Ishikawa (cell line): Measurements from ENCODE around the gene FGR.

Source experiments
- CEBPB ChIP-seq: IDR thresholded peaks from 2 replicates; pipeline ENCODE4 v1.6.1; 2012
- CREB1 ChIP-seq: IDR thresholded peaks from 2 replicates; pipeline ENCODE4 v1.6.1; 2012; ENCODE audit warnings: low read depth
- EGR1 ChIP-seq: IDR thresholded peaks from 2 replicates; pipeline ENCODE4 v1.6.1; 2012
- EP300 ChIP-seq: IDR thresholded peaks from 2 replicates; pipeline ENCODE4 v1.6.1; 2012; ENCODE audit warnings: borderline replicate concordance
- FOXM1 ChIP-seq: IDR thresholded peaks from 2 replicates; pipeline ENCODE4 v1.6.1; 2012; ENCODE audit warnings: low read depth, borderline replicate concordance
- NFIC ChIP-seq: IDR thresholded peaks from 2 replicates; pipeline ENCODE4 v1.6.1; 2012
- RAD21 ChIP-seq: IDR thresholded peaks from 2 replicates; pipeline ENCODE4 v1.6.1; 2012; ENCODE audit warnings: low read depth
- TAF1 ChIP-seq: IDR thresholded peaks from 2 replicates; pipeline ENCODE4 v1.6.1; 2012; ENCODE audit warnings: low read depth, mild to moderate bottlenecking
- TCF12 ChIP-seq: IDR thresholded peaks from 2 replicates; pipeline ENCODE4 v1.6.1; 2012; ENCODE audit warnings: low read depth
- TEAD4 ChIP-seq: IDR thresholded peaks from 2 replicates; pipeline ENCODE4 v1.6.1; 2012
- YY1 ChIP-seq: IDR thresholded peaks from 2 replicates; pipeline ENCODE4 v1.6.1; 2012; ENCODE audit warnings: low read depth
- ZBTB7A ChIP-seq: IDR thresholded peaks from 2 replicates; pipeline ENCODE4 v1.6.1; 2012; ENCODE audit warnings: low read depth
- TF ChIP-seq, protein P1 (sequence below): IDR thresholded peaks from 2 replicates; pipeline ENCODE4 v1.6.1; 2012; ENCODE audit warnings: low read depth, mild to moderate bottlenecking
- TF ChIP-seq, protein P2 (sequence below): IDR thresholded peaks from 2 replicates; pipeline ENCODE4 v1.6.1; 2012
- TF ChIP-seq, protein P3 (sequence below): IDR thresholded peaks from 2 replicates; pipeline ENCODE4 v1.6.1; 2012

The FGR gene

DNA sequence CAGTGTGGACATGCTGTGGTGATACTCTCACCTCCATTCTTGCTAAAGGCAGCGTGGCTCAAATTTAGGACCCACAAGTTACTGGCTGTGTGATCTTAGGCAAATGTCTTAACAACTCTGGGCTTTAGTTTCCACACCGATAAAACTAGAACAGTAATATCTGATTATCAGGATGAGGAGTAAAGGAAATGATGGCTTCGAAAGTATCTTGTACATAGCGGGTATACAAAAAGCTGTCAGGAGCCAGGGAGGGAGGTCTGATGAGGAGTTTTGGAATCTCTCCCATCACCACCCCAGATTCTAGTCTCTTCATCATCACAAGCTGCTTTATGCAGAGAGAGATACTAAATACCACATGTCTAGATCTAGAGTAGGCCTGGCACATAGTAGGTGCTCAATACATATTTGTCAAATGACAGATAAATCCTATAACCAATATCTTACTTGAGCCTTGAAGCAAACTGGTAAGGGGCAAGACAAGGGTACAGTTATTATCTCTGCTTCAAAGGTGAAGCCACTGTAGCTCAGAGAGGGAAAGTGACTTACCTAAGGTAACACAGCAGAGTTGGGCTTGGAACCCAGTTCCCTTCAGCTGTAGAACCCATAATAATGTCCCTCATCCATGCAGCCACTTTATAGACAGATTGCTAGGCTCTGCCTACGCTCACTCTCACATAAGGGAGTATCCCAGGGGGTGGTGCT lies 9.5 kb upstream of the FGR start:
- TF ChIP-seq TCF12 (no peak), ZBTB7A (no peak), TAF1 (no peak), CREB1 (no peak)

DNA sequence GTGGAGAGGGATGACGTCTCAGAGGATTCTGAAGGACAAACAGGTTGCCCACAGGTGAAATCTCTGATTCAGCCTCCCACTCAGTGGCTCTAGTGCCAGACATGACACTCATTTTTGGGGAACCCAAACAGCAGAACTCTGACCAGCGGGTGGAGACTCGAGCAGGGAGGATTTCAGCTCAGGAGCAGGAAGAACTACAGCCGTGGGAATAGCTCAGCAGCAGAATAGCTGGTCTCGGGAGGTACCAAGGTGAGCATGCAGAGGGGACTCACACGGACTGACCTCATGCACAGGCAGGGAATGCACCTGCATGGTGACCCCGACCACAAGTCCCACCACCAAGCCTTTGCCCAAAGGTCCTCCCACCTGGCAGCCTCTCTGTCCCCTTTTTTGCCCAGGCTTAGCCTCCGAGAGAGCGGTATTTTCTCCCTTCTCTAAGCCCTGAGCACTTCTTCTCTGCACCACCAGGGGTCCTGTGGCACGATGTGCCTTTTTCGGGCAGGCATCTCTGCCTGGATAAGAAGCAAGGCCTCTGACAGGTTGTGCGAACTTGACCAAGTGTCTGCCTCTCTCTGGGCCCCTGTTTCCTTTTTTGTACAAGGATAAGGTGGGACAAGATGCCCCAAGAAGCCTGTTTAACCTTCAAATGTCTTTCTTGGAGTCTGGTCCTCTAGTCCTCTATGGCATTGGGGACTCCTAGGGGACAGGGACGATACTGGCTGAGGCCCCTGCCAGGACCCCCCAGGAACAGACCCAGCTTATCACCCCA lies 8.8 kb upstream of the FGR start:
- TF ChIP-seq TAF1 (no peak), RAD21 (peak; percentile 58)

DNA sequence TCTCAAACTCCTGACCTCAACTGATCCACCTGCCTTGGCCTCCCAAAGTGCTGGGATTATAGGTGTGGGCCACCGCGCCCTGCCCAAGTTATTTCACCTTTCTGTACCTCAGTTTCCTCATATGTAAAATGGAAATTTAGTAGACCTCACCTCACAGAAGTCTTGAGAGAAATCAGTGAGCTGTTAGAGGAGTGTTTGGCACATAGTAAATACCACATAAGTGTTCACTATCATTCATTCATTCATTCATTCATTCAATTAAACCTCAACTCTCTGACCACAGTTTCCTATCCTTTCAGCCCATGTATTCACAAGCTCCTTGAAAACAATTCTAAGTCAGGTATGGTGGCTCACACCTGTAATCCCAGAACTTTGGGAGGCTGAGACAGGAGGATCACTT lies 3.8 kb upstream of the FGR start:
- TF ChIP-seq FOXM1 (no peak), TAF1 (no peak), EP300 (no peak), EGR1 (no peak), RAD21 (no peak), ZBTB7A (no peak), YY1 (no peak), TCF12 (no peak)
- TF ChIP-seq, protein P1, sequence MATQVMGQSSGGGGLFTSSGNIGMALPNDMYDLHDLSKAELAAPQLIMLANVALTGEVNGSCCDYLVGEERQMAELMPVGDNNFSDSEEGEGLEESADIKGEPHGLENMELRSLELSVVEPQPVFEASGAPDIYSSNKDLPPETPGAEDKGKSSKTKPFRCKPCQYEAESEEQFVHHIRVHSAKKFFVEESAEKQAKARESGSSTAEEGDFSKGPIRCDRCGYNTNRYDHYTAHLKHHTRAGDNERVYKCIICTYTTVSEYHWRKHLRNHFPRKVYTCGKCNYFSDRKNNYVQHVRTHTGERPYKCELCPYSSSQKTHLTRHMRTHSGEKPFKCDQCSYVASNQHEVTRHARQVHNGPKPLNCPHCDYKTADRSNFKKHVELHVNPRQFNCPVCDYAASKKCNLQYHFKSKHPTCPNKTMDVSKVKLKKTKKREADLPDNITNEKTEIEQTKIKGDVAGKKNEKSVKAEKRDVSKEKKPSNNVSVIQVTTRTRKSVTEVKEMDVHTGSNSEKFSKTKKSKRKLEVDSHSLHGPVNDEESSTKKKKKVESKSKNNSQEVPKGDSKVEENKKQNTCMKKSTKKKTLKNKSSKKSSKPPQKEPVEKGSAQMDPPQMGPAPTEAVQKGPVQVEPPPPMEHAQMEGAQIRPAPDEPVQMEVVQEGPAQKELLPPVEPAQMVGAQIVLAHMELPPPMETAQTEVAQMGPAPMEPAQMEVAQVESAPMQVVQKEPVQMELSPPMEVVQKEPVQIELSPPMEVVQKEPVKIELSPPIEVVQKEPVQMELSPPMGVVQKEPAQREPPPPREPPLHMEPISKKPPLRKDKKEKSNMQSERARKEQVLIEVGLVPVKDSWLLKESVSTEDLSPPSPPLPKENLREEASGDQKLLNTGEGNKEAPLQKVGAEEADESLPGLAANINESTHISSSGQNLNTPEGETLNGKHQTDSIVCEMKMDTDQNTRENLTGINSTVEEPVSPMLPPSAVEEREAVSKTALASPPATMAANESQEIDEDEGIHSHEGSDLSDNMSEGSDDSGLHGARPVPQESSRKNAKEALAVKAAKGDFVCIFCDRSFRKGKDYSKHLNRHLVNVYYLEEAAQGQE, result no peak
- TF ChIP-seq, protein P2, sequence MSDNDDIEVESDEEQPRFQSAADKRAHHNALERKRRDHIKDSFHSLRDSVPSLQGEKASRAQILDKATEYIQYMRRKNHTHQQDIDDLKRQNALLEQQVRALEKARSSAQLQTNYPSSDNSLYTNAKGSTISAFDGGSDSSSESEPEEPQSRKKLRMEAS, result no peak

DNA sequence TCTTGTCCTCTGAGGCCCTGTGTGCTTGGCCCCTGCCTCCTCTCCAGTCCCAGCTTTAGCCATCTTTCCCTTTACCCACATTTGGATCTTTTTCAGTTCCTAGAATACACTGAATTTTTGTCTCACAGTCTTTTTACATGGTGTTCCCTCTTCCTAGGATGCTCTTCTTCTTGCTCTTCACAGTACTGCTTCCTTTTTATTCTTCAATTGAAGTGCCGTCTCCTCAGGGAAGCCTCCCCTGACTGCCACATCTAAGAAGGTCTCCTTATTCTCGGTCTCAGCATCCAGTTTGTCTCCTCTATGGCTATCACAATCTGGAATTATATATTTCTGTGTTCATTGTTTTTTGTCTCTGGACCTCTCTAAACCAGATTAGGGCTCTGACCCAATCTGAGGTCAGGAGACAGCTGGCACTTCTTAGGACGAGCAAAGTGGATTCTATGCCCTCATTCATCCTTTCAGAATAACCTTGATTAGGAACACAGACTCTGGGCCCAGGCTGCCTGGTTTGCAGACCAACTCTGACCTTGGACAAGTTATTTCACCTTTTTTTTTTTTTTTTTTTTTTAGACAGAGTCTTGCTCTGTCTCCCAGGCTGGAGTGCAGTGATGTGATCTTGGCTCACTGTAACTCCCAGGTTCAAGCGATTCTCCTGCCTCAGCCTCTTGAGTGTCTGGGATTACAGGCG lies 3.2 kb upstream of the FGR start:
- TF ChIP-seq TAF1, result no peak
- no peak for TF ChIP-seq TEAD4
- TF ChIP-seq, protein P1, result no peak
- TF ChIP-seq, protein P3, sequence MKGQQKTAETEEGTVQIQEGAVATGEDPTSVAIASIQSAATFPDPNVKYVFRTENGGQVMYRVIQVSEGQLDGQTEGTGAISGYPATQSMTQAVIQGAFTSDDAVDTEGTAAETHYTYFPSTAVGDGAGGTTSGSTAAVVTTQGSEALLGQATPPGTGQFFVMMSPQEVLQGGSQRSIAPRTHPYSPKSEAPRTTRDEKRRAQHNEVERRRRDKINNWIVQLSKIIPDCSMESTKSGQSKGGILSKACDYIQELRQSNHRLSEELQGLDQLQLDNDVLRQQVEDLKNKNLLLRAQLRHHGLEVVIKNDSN, result no peak
- no peak for TF ChIP-seq EP300
- TF ChIP-seq CEBPB, result no peak
- no peak for TF ChIP-seq NFIC
- no peak for TF ChIP-seq CREB1
- TF ChIP-seq YY1, result no peak
- no peak for TF ChIP-seq RAD21
- TF ChIP-seq TCF12, result no peak
- TF ChIP-seq ZBTB7A, result no peak
- TF ChIP-seq FOXM1, result no peak
- no peak for TF ChIP-seq EGR1
- TF ChIP-seq, protein P2, result no peak

DNA sequence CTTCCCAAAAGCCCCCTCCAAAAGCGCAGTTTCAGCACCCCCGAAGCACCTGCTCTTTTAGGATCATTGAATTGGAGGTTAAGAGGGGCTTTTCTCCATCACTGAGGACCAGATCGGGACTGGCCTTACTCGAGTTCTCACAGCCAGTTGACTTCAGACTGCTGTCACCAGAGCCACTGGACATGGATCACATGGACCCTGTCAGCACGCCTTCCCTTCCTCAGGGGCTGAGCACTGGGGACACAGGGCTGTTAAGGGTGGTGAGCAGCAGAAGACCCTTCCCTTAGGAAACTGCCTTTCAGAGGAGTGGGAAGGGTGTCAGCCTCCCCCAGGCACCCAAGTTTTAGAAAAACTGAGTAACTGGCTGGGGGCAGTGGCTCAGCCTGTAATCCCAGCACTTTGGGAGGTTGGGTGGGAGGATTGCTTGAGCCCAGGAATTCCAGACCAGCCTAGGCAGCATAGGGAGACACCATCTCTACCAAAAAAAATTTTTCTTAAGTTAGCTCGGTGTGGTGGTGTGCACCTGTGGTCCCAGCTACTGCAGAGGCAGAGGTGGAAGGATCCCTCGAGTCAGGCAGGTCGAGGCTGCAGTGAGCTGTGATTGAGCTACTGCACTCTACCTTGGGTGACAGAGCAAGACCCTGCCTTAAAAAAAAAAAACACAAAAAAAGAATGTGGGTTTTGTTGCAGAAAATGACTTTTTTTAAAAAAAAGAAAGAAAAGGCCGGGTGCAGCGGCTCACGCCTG lies 584 bp upstream of the FGR start:
- TF ChIP-seq, protein P3, result no peak
- TF ChIP-seq RAD21, result no peak
- TF ChIP-seq, protein P1, result no peak
- no peak for TF ChIP-seq TCF12
- TF ChIP-seq FOXM1, result no peak
- TF ChIP-seq EP300, result no peak
